HG03060 (cell line): Measurements from ENCODE around the gene OR2K2.
"Not testable (repeated sequence)": the region's sequence is repeated elsewhere in the genome, so short reads cannot be mapped to it uniquely, and the experiment has no call there.

Experiments
- ATAC-seq: cut with Tn5 transposase; IDR thresholded peaks from one replicate; pipeline ENCODE4 v1.9.1; 2021; ENCODE audit warnings: low read depth, moderate number of reproducible peaks; ENCODE audit not compliant: unreplicated experiment

The OR2K2 gene, protein sequence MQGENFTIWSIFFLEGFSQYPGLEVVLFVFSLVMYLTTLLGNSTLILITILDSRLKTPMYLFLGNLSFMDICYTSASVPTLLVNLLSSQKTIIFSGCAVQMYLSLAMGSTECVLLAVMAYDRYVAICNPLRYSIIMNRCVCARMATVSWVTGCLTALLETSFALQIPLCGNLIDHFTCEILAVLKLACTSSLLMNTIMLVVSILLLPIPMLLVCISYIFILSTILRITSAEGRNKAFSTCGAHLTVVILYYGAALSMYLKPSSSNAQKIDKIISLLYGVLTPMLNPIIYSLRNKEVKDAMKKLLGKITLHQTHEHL

GRCh38 chr9:111330124-111330523, at the start of gene OR2K2:
TSS of gene OR2K2 (minus strand) at chr9:111330224. CDS start at chr9:111328433, 1,791 bp downstream.
- no peak for ATAC-seq

- no peak for ATAC-seq
These were observed 46.0 kb upstream of the OR2K2 start for GRCh38 chr9:111375817-111376564.

DNA sequence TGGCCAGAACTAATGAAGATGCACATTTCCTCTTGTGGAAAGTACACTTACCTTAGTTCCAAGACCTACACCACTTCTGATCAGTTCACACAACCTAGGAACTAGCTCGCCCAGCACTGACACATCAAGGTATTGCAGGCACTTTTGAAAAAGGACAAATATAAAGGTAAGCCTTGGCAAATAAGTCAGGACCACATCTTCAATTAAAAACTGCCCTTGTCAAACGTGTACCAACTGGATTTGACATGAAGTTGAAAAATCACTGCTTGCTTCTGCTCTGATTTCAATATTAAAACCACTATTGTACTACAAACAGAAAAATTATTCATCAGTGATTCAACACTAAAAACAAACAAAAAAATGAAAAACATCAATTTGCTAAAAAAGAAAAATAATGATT, 45.0 kb upstream of the OR2K2 start:
- no peak for ATAC-seq

- ATAC-seq: no peak
These were observed 42.3 kb upstream of the OR2K2 start for GRCh38 chr9:111372297-111372696.

DNA sequence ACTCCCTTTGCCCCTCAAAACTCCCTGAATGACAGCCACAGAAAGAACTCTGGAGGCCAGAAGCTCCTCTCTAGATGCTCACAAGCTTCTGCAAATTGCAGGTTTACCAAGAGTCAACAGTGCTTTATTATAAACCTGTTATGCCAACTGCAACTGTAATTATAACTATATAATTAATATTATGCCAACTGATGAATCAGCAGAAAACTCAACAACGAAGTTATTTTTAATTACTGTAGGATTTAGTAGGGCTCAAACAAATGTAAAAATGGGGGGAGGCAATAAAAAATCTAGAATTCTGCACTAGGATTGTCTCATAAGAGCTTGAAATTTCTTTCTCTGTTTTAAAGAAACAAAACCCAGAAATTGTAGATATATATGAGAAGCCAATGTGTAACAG, 37.0 kb upstream of the OR2K2 start:
- no peak for ATAC-seq

DNA sequence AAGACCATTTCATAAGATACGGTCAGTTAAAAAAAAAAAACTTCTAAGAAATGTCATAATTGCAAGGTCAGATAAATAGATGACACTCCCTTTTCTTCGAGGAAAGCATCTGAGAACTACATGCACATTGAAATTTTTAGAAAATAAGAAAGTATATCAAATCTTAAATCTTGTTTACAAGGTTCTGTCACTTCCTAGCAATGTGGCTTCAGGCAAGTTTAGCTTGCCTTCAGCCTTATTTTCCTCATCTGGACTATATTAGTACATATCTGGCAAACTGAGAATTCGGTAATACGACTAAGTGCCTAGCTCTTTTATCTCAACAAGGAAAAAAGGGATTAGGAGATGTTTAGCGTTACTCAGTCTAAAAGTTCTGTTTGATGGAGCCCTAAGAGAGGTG, 32.5 kb upstream of the OR2K2 start:
- no peak for ATAC-seq

GRCh38 chr9:111360881-111361280, 30.9 kb upstream of the OR2K2 start:
- no peak for ATAC-seq

DNA sequence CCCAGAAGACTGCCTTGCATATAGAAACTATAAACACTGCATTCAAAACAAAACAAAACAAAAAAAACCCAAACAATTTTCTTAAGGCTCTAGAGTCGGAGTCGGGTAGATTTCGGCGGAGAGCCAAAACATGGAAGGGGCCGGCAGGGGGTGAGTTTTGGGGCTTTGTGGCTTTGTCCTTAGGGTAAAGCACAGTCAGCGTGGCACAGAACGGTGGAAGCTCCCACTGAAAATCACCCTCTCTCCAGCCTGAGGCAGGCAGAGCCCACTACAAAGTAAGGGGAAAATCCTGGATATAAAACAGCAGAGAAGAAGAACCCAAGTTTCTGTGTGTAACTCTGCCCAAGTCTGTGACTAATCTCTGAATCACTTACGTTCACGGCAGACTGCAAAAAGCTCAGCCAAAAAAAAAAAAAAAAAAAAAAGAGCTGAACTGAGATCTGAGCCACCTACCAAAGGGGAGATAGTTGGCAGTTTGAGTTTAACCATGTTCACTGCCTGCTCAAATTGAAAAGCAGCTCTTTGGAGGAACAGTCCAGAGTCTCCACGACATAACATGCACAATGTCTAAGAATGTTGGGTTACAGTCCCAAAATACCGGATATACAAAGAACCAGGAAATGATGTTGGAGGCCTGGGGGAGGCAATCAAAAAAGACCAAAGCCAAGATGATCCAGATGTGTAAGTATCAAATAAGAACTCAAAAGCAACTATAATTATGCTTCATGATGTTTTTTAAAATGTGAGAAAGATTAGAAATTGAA, 26.6 kb upstream of the OR2K2 start:
- no peak for ATAC-seq

DNA sequence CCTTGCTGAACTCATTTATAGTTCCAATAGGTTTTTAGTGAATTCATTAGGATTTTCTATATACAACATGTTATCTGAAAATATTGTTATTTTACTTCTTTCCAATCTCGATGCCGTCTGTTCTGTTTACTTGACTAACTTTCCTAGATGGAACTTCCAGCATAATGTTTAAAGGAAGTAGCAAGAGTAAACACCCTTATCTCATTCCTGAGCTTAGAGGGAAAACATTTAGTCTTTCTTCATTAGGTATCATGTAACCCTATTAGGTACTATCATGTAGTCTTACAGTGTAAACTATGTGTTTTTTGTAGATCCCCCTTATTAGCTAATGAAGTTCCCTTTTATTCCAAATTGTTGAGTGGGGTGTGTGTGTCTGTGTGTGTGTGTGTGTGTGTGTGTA, 22.5 kb upstream of the OR2K2 start:
- no peak for ATAC-seq

- no peak for ATAC-seq
These were observed 20.5 kb upstream of the OR2K2 start for GRCh38 chr9:111350556-111350955.

DNA sequence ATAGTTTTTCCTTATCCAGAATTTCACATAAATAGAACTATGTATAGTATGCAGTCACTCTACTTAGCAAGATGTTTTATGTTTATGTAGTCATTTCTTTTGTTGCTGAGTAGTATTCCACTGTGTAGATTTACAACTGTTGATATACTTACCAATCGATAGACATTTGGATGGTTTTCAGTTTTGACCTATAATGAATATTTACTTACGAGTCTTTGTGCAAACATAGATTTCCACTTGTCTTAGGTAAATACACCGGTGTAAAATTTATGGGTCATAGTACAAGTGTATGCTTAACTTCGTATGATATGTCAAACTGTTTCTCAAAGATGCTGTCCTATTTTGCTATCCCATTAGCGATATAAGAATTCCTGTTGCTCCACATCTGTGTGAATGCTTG, 19.7 kb upstream of the OR2K2 start:
- ATAC-seq: no peak

- ATAC-seq: no peak
These were observed 18.8 kb upstream of the OR2K2 start for GRCh38 chr9:111348821-111349271.

- not testable (repeated sequence) for ATAC-seq
These were observed 4.4 kb upstream of the OR2K2 start for GRCh38 chr9:111334318-111334863.

GRCh38 chr9:111320631-111321030, 9.4 kb downstream of the OR2K2 start:
- no peak for ATAC-seq

DNA sequence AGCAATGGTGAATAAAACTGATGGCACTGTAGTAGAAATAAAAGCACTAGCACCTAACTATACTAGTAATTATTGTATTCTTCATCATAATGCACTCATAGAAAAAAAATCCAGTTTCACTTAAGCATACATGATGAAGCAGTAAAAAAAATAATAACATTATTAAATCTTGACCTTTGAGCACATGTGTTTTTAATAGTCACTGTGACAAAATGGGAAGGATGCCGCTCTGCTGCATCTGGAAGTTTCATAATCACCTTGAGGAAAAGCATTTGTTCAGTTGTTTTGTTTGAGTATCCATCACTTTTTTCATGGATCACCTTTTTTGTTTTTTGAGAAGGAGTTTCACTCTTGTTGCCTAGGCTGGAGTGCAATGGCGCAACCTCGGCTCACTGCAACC, 13.2 kb downstream of the OR2K2 start:
- no peak for ATAC-seq

DNA sequence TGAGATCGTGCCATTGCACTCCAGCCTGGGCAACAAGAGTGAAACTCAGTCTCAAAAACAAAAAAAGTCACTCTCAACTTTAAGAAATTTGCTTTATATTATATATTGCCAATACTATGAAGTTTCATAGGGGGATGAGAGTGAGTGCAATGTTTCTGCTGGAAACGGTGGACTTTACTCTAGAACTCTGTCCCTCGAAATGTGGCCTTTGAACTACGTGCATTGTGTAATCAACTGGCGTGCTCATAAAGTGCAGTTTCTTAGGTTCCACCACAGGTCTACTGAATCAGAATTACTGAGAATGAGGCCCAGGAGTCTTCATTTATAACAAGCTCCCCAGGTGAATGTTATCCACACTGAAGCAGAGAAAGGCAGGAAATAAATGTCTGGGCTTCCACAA, 24.1 kb downstream of the OR2K2 start:
- ATAC-seq: no peak

DNA sequence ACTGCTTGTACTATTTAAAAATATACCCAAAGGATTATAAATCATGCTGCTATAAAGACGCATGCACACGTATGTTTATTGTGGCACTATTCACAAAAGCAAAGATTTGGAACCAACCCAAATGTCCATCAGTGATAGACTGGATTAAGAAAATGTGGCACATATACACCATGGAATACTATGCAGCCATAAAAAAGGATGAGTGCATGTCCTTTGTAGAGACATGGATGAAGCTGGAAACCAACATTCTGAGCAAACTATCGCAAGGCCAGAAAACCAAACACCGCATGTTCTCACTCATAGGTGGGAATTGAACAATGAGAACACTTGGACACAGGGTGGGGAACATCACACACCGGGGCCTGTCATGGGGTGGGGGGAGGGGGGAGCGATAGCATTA, 26.0 kb downstream of the OR2K2 start:
- ATAC-seq: not testable (repeated sequence)

DNA sequence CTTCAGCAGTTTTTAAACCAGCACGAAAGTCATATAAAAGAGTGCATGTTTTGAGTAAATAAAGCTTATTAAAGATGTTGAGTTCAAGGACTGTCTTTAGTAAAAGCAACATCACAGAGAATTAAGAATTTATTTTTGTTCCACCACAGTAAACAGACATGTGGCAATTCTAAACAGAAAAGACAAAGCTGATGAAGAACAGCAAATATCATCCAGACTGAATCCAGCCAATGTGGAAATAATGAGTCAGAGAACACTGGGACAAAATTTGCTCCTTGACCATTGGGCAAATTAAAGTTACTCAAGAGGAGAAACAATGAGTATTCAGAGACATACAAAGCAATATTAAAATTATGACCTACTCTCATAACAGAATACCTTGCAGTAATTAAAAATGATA, 28.8 kb downstream of the OR2K2 start:
- ATAC-seq: no peak

GRCh38 chr9:111300140-111300735, 29.8 kb downstream of the OR2K2 start:
- no peak for ATAC-seq

DNA sequence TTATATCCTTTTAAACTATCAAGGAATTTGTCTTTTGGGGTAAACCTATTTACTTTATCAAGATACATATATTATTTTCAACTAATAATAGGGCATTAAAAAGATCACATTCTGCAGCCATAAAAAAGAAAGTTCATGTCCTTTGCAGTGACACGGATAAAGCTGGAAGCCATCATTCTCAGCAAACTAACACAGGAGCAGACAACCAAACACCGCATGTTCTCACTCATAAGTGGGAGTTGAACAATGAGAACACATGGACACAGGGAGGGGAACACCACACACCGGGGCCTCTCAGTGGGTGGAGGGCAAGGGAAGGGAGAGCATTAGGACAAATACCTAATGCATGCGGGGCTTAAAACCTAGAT, 30.4 kb downstream of the OR2K2 start:
- ATAC-seq: not testable (repeated sequence)
